ENCODE data around the gene DMRTA2. TPM values are rescaled to one million over a fixed set of nuclear protein-coding genes. Genes with fewer than 3 reads are reported as not detected.

The DMRTA2 gene
- total RNA-seq, 1 experiment from 2014 or later: not detected

DNA sequence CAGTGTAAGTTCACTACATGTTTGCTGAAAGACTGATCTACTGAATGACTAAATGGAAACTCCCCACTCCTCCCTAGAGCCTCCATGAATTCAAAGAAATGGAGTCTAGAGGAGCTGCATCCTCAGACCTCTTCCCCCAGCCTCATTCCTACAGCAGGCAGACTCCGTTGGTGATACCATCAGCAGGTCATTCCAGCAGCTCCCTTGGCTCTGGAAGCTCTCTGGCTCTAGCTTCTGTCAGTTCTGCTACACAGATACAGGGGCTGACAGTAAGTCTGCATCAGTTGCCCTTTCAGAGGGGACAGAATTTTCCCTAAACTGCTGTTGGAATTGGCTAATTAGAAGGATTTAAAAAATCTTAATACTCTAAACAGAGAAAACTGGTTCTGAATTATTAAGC lies 31.7 kb upstream of the DMRTA2 start:
- in situ Hi-C loops (cut with HindIII; ENCODE audit: low pct_unique_long_range_greater_than_20kb, low sequenced_read_pairs): no loop called here
- no peaks in the 10 kb centered on the region for H3K4me1 ChIP-seq (ENCODE audit: control insufficient read depth, insufficient read depth, low read length)
- H3K9me3 ChIP-seq (ENCODE audit: control insufficient read depth, insufficient read depth, low read depth, low read length): no peaks in the 10 kb centered on the region
- ATAC-seq: no peak
- no peaks in the 10 kb centered on the region for H3K36me3 ChIP-seq (ENCODE audit: control insufficient read depth, insufficient read depth, low read length)
- no peaks in the 10 kb centered on the region for H3K27me3 ChIP-seq (ENCODE audit: control insufficient read depth, insufficient read depth, low read length)
- no TSS peak for BruUV-seq (replicated peaks)
- H3K4me3 ChIP-seq (ENCODE audit: low read depth in 2 of 2, low read length in 2 of 2): no peak overlapping the region
- POLR2A ChIA-PET: no interaction called here
- DNase-seq (ENCODE audit: low read depth, low spot score): no peak
- TF ChIP-seq, protein P1, sequence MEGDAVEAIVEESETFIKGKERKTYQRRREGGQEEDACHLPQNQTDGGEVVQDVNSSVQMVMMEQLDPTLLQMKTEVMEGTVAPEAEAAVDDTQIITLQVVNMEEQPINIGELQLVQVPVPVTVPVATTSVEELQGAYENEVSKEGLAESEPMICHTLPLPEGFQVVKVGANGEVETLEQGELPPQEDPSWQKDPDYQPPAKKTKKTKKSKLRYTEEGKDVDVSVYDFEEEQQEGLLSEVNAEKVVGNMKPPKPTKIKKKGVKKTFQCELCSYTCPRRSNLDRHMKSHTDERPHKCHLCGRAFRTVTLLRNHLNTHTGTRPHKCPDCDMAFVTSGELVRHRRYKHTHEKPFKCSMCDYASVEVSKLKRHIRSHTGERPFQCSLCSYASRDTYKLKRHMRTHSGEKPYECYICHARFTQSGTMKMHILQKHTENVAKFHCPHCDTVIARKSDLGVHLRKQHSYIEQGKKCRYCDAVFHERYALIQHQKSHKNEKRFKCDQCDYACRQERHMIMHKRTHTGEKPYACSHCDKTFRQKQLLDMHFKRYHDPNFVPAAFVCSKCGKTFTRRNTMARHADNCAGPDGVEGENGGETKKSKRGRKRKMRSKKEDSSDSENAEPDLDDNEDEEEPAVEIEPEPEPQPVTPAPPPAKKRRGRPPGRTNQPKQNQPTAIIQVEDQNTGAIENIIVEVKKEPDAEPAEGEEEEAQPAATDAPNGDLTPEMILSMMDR (IDR thresholded peaks at IDR 0.05): no peak
- TF ChIP-seq TCF7L2 (IDR thresholded peaks at IDR 0.05; ENCODE audit: low read depth, low read length) (no peak), SIN3A (IDR thresholded peaks at IDR 0.05; ENCODE audit: borderline replicate concordance, insufficient read depth, low read depth, low read length) (no peak), POLR2AphosphoS5 (IDR thresholded peaks at IDR 0.05; ENCODE audit: low read depth, low read length) (no peak)
- TF ChIP-seq, protein P2, sequence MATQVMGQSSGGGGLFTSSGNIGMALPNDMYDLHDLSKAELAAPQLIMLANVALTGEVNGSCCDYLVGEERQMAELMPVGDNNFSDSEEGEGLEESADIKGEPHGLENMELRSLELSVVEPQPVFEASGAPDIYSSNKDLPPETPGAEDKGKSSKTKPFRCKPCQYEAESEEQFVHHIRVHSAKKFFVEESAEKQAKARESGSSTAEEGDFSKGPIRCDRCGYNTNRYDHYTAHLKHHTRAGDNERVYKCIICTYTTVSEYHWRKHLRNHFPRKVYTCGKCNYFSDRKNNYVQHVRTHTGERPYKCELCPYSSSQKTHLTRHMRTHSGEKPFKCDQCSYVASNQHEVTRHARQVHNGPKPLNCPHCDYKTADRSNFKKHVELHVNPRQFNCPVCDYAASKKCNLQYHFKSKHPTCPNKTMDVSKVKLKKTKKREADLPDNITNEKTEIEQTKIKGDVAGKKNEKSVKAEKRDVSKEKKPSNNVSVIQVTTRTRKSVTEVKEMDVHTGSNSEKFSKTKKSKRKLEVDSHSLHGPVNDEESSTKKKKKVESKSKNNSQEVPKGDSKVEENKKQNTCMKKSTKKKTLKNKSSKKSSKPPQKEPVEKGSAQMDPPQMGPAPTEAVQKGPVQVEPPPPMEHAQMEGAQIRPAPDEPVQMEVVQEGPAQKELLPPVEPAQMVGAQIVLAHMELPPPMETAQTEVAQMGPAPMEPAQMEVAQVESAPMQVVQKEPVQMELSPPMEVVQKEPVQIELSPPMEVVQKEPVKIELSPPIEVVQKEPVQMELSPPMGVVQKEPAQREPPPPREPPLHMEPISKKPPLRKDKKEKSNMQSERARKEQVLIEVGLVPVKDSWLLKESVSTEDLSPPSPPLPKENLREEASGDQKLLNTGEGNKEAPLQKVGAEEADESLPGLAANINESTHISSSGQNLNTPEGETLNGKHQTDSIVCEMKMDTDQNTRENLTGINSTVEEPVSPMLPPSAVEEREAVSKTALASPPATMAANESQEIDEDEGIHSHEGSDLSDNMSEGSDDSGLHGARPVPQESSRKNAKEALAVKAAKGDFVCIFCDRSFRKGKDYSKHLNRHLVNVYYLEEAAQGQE (IDR thresholded peaks at IDR 0.05; ENCODE audit: insufficient read depth in 1 of 2, low read depth in 2 of 2, low read length in 1 of 2): no peak
- intact Hi-C loops (cut with micrococcal nuclease; ENCODE audit: unreplicated experiment): no loop called here
- CTCF ChIA-PET: no interaction called here
- H3K27ac ChIP-seq (ENCODE audit: low read length): no peak overlapping the region

DNA sequence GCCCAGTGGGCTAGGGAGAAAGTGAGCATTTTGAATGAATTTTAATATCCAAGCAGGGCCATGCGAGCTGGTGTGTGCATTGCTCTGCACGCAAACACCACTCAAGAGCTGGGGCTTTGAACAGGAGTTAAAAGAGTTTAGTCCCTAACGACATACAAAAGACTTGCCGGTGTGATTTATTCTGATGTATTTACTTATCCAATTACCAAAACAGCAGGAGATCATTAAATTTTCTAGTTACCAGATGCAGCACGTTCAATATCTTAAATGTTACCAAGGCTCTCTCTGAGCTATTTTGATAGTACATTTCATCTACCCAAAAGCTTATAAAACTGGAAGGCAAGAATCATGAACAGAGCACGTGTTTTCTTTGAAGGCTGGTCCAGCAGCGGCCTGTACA lies 30.0 kb upstream of the DMRTA2 start:
- Histone ChIP-seq H3K4me1 (ENCODE audit: control insufficient read depth, insufficient read depth, low read length) (no peaks in the 10 kb centered on the region), H3K27me3 (ENCODE audit: control insufficient read depth, insufficient read depth, low read length) (no peaks in the 10 kb centered on the region), H3K4me3 (ENCODE audit: low read depth in 2 of 2, low read length in 2 of 2) (no peak overlapping the region), H3K36me3 (ENCODE audit: control insufficient read depth, insufficient read depth, low read length) (no peaks in the 10 kb centered on the region), H3K9me3 (ENCODE audit: control insufficient read depth, insufficient read depth, low read depth, low read length) (no peaks in the 10 kb centered on the region), H3K27ac (ENCODE audit: low read length) (no peak overlapping the region)
- CTCF ChIA-PET: no interaction called here
- no TSS peak for BruUV-seq (replicated peaks)
- intact Hi-C loops (cut with micrococcal nuclease; ENCODE audit: unreplicated experiment): no loop called here
- DNase-seq (ENCODE audit: low read depth, low spot score) (no peak), ATAC-seq (no peak)
- TF ChIP-seq TCF7L2 (IDR thresholded peaks at IDR 0.05; ENCODE audit: low read depth, low read length): no peak
- TF ChIP-seq SIN3A (IDR thresholded peaks at IDR 0.05; ENCODE audit: borderline replicate concordance, insufficient read depth, low read depth, low read length): no peak
- TF ChIP-seq, protein P2 (IDR thresholded peaks at IDR 0.05; ENCODE audit: insufficient read depth in 1 of 2, low read depth in 2 of 2, low read length in 1 of 2): no peak
- TF ChIP-seq, protein P1 (IDR thresholded peaks at IDR 0.05): no peak
- TF ChIP-seq POLR2AphosphoS5 (IDR thresholded peaks at IDR 0.05; ENCODE audit: low read depth, low read length): no peak
- POLR2A ChIA-PET: no interaction called here
- in situ Hi-C loops (cut with HindIII; ENCODE audit: low pct_unique_long_range_greater_than_20kb, low sequenced_read_pairs): no loop called here
